Prostate gland (tissue), 2 donors: Measurements from ENCODE around the gene S1PR4.

ENCODE experiments used
- CTCF ChIP-seq, 4 experiments: fragments of 200-600 bp in 2 of 4; fragments of 450-650 bp in 2 of 4; sonication (generic) in 2 of 4; IDR thresholded peaks; 1 replicate in 3 of 4; 2 replicates in 1 of 4; pipeline ENCODE4 v1.5.1; 2016 to 2019; ENCODE audit warnings: antibody characterized with exemption in 4 of 4, mild to moderate bottlenecking in 2 of 4, moderate library complexity in 2 of 4
- POLR2A ChIP-seq: fragments of 450-650 bp; IDR thresholded peaks from one replicate; pipeline ENCODE4 v1.6.1; 2016; ENCODE audit warnings: antibody characterized with exemption, mild to moderate bottlenecking
- POLR2AphosphoS5 ChIP-seq: sonication (generic); formaldehyde crosslinking; IDR thresholded peaks from one replicate; pipeline ENCODE4 v1.6.1; 2017; ENCODE audit warnings: antibody characterized with exemption

DNA sequence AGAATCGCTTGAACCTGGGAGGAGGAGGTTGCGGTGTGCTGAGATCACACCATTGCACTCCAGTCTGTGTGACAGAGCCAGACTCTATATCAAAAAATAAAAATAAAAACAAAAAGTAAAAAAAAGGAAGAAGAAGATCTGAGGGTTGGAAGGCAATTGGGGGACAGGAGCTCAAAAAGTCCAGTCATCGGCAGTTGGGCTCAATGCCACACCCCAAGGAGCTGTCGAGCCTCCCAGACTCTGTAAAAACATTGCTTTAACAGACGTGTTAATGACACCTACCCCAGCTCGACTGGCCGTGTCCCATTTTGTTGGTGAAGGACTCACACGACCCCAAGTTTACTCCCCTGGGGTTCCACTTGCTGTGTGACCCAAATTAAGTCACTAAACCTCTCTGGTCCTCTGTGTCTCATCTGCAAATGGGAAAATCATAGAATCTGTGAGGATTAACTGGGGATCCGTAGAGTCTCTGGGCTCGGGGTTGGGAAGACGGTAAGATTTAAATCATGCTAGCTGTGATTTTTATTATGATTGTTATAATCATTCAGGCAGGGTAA lies 35.7 kb upstream of the S1PR4 start:
- no peak for TF ChIP-seq CTCF (IDR thresholded peaks at IDR 0.05)
- no peak for TF ChIP-seq POLR2A
- no peak for TF ChIP-seq POLR2AphosphoS5
